Eye (tissue), 1 donor: ENCODE measurements around the gene LIME1.

ENCODE experiments used
- DNase-seq: peaks from one replicate; pipeline ENCODE4 v3.0.0-alpha.2; 2015

The LIME1 gene

GRCh38 chr20:63751471-63752271, 15.2 kb downstream of the LIME1 start:
- DNase-seq, result no peak

- DNase-seq, result no peak
These were observed 16.1 kb downstream of the LIME1 start for GRCh38 chr20:63752411-63753101.

GRCh38 chr20:63753381-63753780, 16.9 kb downstream of the LIME1 start:
- DNase-seq, result no peak

GRCh38 chr20:63754008-63754407, 17.5 kb downstream of the LIME1 start:
- DNase-seq, result no peak

- no peak for DNase-seq
These were observed 19.6 kb downstream of the LIME1 start for GRCh38 chr20:63755933-63756647.

GRCh38 chr20:63756648-63756991, 20.2 kb downstream of the LIME1 start:
- DNase-seq, result no peak

GRCh38 chr20:63758152-63758551, 21.7 kb downstream of the LIME1 start:
- DNase-seq, result no peak

GRCh38 chr20:63759377-63759901, 23.0 kb downstream of the LIME1 start:
- DNase-seq, result no peak

GRCh38 chr20:63765082-63765873, 28.8 kb downstream of the LIME1 start:
- no peak for DNase-seq

GRCh38 chr20:63765902-63766301, 29.4 kb downstream of the LIME1 start:
- DNase-seq, result no peak

- DNase-seq, result no peak
These were observed 30.4 kb downstream of the LIME1 start for GRCh38 chr20:63766695-63767426.

GRCh38 chr20:63767456-63767855, 31.0 kb downstream of the LIME1 start:
- DNase-seq, result no peak

GRCh38 chr20:63767886-63768285, 31.4 kb downstream of the LIME1 start:
- no peak for DNase-seq

- no peak for DNase-seq
These were observed 32.4 kb downstream of the LIME1 start for GRCh38 chr20:63768591-63769515.

- no peak for DNase-seq
These were observed 33.5 kb downstream of the LIME1 start for GRCh38 chr20:63769891-63770474.

GRCh38 chr20:63771046-63771707, 34.7 kb downstream of the LIME1 start:
- DNase-seq, result no peak

GRCh38 chr20:63772781-63773518, 36.5 kb downstream of the LIME1 start:
- no peak for DNase-seq

GRCh38 chr20:63773571-63774241, 37.2 kb downstream of the LIME1 start:
- DNase-seq, result no peak

- DNase-seq, result no peak
These were observed 37.8 kb downstream of the LIME1 start for GRCh38 chr20:63774306-63774705.
